GM12801 (cell line): ENCODE measurements around the gene HEATR1.

Experiments used
- CTCF ChIP-seq: IDR thresholded peaks from one replicate; pipeline ENCODE4 v1.5.1; 2011; ENCODE audit warnings: control low read depth; ENCODE audit not compliant: insufficient read length; ENCODE audit errors: extremely low read depth

HEATR1 gene

GRCh38 chr1:236514703-236515442, 89.4 kb downstream of the HEATR1 start:
- no peak for TF ChIP-seq CTCF

- TF ChIP-seq CTCF = no peak
Observed at GRCh38 chr1:236511735-236512418, 92.4 kb downstream of the HEATR1 start.

- TF ChIP-seq CTCF = no peak
Observed at GRCh38 chr1:236509647-236510401, 94.5 kb downstream of the HEATR1 start.

GRCh38 chr1:236509203-236509602, 95.1 kb downstream of the HEATR1 start:
- no peak for TF ChIP-seq CTCF

GRCh38 chr1:236508593-236509027, 95.7 kb downstream of the HEATR1 start:
- no peak for TF ChIP-seq CTCF

- no peak for TF ChIP-seq CTCF
Observed at GRCh38 chr1:236507022-236507700, 97.2 kb downstream of the HEATR1 start.
